Fibroblast of skin of scalp (primary cell): Measurements from ENCODE around the gene IQCN.

Experiments used
- DNase-seq: peaks from one replicate; pipeline ENCODE4 v3.0.0-alpha.2; 2013

Gene IQCN

DNA sequence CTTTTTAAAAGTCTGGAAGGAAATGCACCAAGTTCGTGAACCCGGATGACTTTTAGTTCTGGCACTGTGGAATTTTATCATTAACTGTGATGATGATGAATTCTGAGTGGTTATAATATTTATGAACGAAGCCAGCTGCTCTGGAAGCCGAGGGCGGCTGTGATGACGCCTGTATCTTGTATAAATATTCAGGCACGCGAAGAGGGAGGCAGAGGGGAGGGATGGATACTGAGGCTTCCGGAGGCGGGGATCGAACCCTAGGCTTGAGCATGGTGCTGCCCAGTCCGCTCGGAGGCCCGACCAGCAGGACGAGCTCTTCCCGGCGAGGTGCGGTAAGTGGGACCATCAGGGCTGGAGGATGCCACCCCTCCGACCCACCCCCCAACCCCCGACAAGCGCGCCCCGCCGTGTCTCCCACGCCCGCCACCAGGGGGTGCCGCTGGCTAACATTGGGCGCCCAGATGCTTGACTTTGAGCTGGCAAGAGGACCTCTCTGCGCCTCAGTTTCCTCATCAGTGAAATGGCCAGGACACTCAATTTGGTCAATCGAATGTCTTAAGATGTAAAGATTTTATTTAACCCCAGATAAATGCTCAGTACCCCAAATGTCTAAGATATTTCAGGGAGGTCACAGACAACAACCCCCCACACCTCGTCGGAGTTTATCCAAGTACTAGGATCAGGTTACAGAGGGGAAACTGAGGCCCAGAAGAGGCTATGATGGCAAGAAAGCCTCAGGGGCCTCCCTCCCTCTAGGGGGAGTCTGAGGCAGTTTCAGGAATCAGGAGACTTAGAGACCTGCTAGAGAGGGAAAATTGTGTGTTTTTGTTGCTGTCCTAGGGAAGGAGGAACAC lies 65.9 kb downstream of the IQCN start:
- peak; percentile 71 for DNase-seq
